Right lung (tissue), 10 donors: Measurements from ENCODE around the gene PTPRA. TPM values are rescaled to one million over a fixed set of nuclear protein-coding genes. Genes with fewer than 3 reads are reported as not detected.
"Not testable (repeated sequence)": the region's sequence is repeated elsewhere in the genome, so short reads cannot be mapped to it uniquely, and the experiment has no call there.

Experiments used
- DNase-seq, 2 donors: peaks; one replicate each; pipeline ENCODE4 v3.0.0-alpha.2; 2013
- long read RNA-seq, 8 donors: transcript quantifications; one replicate each; lab custom pipeline, GENCODE V29; 2026
- polyA plus RNA-seq, 5 donors: library from polyadenylated mRNA; unstranded; fragments of 120-200 nt; gene quantifications; one replicate each; pipeline versions ENCODE4 v1.2.1 to v1.2.3, GENCODE V29; 2013; ENCODE audit warnings: inconsistent platforms in 1 of 5, low replicate concordance in 1 of 5; ENCODE audit not compliant: insufficient read length in 5 of 5, insufficient read depth in 1 of 5

Gene PTPRA
- 10 to 100 TPM; 74.5 to 98.7 (median 92.2) TPM for polyA plus RNA-seq
- long read RNA-seq, donor 1, transcript PTPRA-201 (23 exons, 3,725 nt): major isoform, 6 of 18 reads
- long read RNA-seq, donor 1, partial matches to known transcripts: 12 of 18 reads
- long read RNA-seq, donor 1, other reads (novel, unspliced or antisense): 0 of 18 reads
- long read RNA-seq, donor 2, partial matches to known transcripts: 8 of 12 reads
- long read RNA-seq, donor 2, other reads (novel, unspliced or antisense): 0 of 12 reads
- long read RNA-seq, donor 3, transcript PTPRA-201 (23 exons, 3,725 nt): major isoform, 6 of 38 reads
- long read RNA-seq, donor 3, partial matches to known transcripts: 31 of 38 reads
- long read RNA-seq, donor 3, other reads (novel, unspliced or antisense): 0 of 38 reads
- long read RNA-seq, donor 4, partial matches to known transcripts: 18 of 21 reads
- long read RNA-seq, donor 4, other reads (novel, unspliced or antisense): 0 of 21 reads
- long read RNA-seq, donor 5, partial matches to known transcripts: 43 of 48 reads
- long read RNA-seq, donor 5, other reads (novel, unspliced or antisense): 0 of 48 reads
- long read RNA-seq, donor 6, transcript PTPRA-201 (23 exons, 3,725 nt): major isoform, 5 of 5 reads
- long read RNA-seq, donor 6, partial matches to known transcripts: 0 of 5 reads
- long read RNA-seq, donor 6, other reads (novel, unspliced or antisense): 0 of 5 reads
- long read RNA-seq, donor 7, partial matches to known transcripts: 6 of 11 reads
- long read RNA-seq, donor 7, other reads (novel, unspliced or antisense): 0 of 11 reads
- long read RNA-seq, donor 8, partial matches to known transcripts: 8 of 10 reads
- long read RNA-seq, donor 8, other reads (novel, unspliced or antisense): 0 of 10 reads

GRCh38 chr20:2873010-2873746, at the start of gene PTPRA:
TSS of gene PTPRA (plus strand) at chr20:2873481. CDS start at chr20:2964278, 90,797 bp downstream.
- peak; percentile 90 for DNase-seq

DNA sequence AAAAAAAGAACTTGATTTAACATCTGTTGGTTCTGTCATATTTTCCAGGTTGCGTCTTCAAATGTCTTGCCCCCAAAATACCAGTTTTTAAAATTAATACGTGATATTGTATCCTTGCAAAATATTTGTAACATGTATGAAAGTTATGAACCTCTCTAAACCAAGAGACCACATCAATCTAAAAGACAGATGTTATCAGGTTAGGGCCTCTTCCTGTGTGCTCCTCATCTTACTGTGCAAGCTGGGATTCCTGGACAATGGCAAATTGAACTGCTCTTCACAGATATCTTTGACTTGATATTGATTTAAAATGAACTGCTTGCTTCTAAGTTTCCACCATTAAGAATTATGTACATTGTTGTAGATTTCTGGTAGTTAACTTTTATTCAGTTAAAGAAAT, 47.5 kb upstream of the PTPRA start:
- no peak for DNase-seq

- DNase-seq: no peak
Observed at GRCh38 chr20:2826655-2827054, 46.6 kb upstream of the PTPRA start.

DNA sequence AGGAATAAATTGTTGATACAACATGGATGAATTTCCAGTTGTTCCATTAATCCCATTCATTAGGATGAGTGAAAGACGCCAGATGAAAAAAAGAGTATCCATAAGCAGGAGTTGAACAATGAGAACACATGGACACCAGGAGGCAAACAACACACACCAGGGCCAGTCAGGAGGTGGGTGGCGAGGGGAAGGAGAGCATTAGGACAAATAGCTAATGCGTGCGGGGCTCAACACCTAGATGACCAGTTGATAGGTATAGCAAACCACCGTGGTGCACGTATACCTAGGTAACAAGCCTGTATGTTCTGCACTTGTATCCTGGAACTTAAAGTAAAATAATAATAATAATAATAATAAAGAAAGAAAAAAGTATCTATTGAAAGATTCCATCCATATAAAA, 43.9 kb upstream of the PTPRA start:
- no peak for DNase-seq

DNA sequence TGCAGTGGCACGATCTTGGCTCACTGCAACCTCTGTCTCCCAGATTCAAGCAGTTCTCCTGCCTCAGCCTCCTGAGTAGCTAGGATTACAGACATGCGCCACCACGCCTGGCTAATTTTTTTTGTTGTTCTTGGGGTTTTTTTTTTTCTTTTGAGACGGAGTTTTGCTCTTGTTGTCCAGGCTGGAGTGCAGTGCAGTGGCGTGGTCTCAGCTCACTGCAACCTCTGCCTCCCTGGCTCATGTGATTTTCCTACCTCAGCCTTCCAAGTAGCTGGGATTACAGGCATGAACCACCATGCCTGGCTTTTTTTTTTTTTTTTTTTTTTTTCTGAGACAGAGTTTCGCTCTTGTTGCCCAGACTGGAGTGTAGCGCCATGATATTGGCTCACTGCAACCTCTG, 42.1 kb upstream of the PTPRA start:
- DNase-seq: not testable (repeated sequence)

- DNase-seq: no peak
Observed at GRCh38 chr20:2833761-2834160, 39.5 kb upstream of the PTPRA start.

DNA sequence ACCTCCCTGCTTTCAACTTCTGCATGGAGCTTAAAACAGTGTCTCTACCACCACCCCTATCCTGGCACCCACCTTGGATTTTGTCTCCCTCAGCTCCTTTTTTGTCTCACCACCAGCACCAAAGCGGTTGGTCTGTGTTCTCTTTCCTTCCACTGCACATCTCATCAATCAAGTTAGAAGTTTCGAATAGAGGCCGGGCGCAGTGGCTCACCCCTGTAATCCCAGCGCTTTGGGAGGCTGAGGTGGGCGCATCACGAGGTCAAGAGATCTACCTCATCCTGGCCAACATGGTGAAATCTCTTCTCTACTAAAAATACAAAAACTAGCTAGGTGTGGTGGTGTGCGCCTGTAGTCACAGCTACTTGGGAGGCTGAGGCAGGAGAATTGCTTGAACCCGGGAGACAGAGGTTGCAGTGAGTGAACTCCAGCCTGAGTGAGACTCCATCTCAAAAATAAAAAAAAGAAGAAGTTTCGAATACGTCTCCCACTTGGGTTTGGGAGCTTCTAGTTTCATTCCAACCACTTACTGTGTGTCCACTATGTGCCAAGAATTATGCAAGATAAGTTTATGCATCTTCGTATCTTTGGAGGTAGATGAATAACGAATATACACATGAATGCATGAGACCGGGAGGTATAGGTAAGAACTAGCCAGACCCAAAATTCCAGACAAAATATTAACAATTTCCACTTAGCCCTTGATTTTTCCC, 38.7 kb upstream of the PTPRA start:
- no peak for DNase-seq

- no peak for DNase-seq
Observed at GRCh38 chr20:2835331-2835796, 37.9 kb upstream of the PTPRA start.

- DNase-seq: no peak
Observed at GRCh38 chr20:2836035-2836434, 37.2 kb upstream of the PTPRA start.

GRCh38 chr20:2837221-2837960, 35.9 kb upstream of the PTPRA start:
- no peak for DNase-seq

GRCh38 chr20:2838170-2838797, 35.0 kb upstream of the PTPRA start:
- DNase-seq: no peak

GRCh38 chr20:2838847-2839671, 34.2 kb upstream of the PTPRA start:
- DNase-seq: no peak

- no peak for DNase-seq
Observed at GRCh38 chr20:2839732-2840137, 33.5 kb upstream of the PTPRA start.

GRCh38 chr20:2840138-2840966, 32.9 kb upstream of the PTPRA start, which contains the start of the genes PCED1A and VPS16:
TSS of gene PCED1A (minus strand) at chr20:2840655. CDS start at chr20:2839912, 743 bp downstream.
TSS of gene VPS16 (plus strand) at chr20:2840745. CDS start at chr20:2840775, 30 bp downstream.
- DNase-seq: peak; percentile 86 to 87

- peak; percentile 51 to 65 for DNase-seq
Observed at GRCh38 chr20:2840967-2841531, 32.2 kb upstream of the PTPRA start.

GRCh38 chr20:2845607-2846006, 27.7 kb upstream of the PTPRA start:
- DNase-seq: no peak

DNA sequence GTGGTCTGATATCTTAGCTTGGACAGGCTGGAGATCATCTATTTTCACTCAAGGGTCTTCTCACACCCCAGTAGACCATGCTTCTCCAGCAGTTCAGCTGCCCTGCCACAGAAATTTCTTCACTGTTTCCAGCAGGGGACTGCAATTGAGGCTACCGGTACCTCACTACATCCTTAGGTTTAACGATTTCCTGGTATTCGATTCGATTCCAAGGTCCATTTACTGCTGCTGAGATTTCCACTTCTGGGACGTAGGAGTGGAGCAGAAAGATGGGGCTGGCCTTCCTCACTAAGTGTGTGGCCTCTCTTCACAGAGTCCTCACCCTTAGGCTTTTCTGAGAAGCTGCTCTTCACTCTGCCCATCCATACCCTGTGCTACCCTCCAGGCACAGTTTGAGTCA, 26.6 kb upstream of the PTPRA start:
- DNase-seq: no peak
